SK-N-SH treated with all-trans-retinoic acid at 6 μM for 48 hours (cell line): ENCODE results near the gene STMP1.

Experiments
- ARNTL ChIP-seq: fragments of 450-650 bp; formaldehyde crosslinking; IDR thresholded peaks from 2 replicates; pipeline ENCODE4 v1.5.0; 2020; ENCODE audit warnings: low read depth, mild to moderate bottlenecking, moderate library complexity, borderline replicate concordance
- BACH2 ChIP-seq: fragments of 250-450 bp; sonication (Bioruptor Pico); IDR thresholded peaks from 2 replicates; pipeline ENCODE4 v1.9.0; 2021; ENCODE audit warnings: mild to moderate bottlenecking, borderline replicate concordance
- CREB5 ChIP-seq: fragments of 250-450 bp; sonication (Bioruptor Pico); IDR thresholded peaks from 2 replicates; pipeline ENCODE4 v1.5.1; 2020; ENCODE audit warnings: low read depth, mild to moderate bottlenecking, moderate library complexity
- CSDC2 ChIP-seq: fragments of 250-450 bp; sonication (Bioruptor Pico); IDR thresholded peaks from 2 replicates; pipeline ENCODE4 v1.5.0; 2020; ENCODE audit warnings: mild to moderate bottlenecking, moderate library complexity
- CSRNP3 ChIP-seq: fragments of 250-450 bp; sonication (Bioruptor Pico); IDR thresholded peaks from 2 replicates; pipeline ENCODE4 v1.5.1; 2021; ENCODE audit warnings: mild to moderate bottlenecking, moderate library complexity
- GLIS3 ChIP-seq: fragments of 250-450 bp; sonication (Bioruptor Pico); IDR thresholded peaks from 2 replicates; pipeline ENCODE4 v1.5.0; 2020; ENCODE audit warnings: mild to moderate bottlenecking, moderate library complexity
- PATZ1 ChIP-seq: fragments of 250-450 bp; sonication (Bioruptor Pico); IDR thresholded peaks from 2 replicates; pipeline ENCODE4 v1.8.0; 2020; ENCODE audit warnings: mild to moderate bottlenecking, moderate library complexity, borderline replicate concordance
- POU6F1 ChIP-seq: fragments of 250-450 bp; sonication (Bioruptor Pico); IDR thresholded peaks from 2 replicates; pipeline ENCODE4 v1.8.0; 2021; ENCODE audit warnings: low read depth, mild to moderate bottlenecking, moderate library complexity, borderline replicate concordance
- PPARA ChIP-seq: fragments of 250-450 bp; sonication (Bioruptor Pico); IDR thresholded peaks from 2 replicates; pipeline ENCODE4 v1.5.0; 2020; ENCODE audit warnings: mild to moderate bottlenecking, borderline replicate concordance
- RARB ChIP-seq: fragments of 250-450 bp; sonication (Bioruptor Pico); IDR thresholded peaks from 2 replicates; pipeline ENCODE4 v1.8.0; 2021; ENCODE audit warnings: mild to moderate bottlenecking, moderate library complexity
- TCF4 ChIP-seq: fragments of 250-450 bp; sonication (Bioruptor Pico); IDR thresholded peaks from 2 replicates; pipeline ENCODE4 v1.8.0; 2021; ENCODE audit warnings: mild to moderate bottlenecking, moderate library complexity, borderline replicate concordance
- TSHZ2 ChIP-seq: fragments of 250-450 bp; sonication (Bioruptor Pico); IDR thresholded peaks from 2 replicates; pipeline ENCODE4 v1.5.0; 2020; ENCODE audit warnings: mild to moderate bottlenecking, moderate library complexity
- ZFP3 ChIP-seq: fragments of 250-450 bp; sonication (Bioruptor Pico); IDR thresholded peaks from 2 replicates; pipeline ENCODE4 v1.5.0; 2020; ENCODE audit warnings: mild to moderate bottlenecking, moderate library complexity
- ZNF8 ChIP-seq: fragments of 450-650 bp; formaldehyde crosslinking; IDR thresholded peaks from 2 replicates; pipeline ENCODE4 v1.5.0; 2020; ENCODE audit warnings: mild to moderate bottlenecking, moderate library complexity

GRCh38 chr7:135681762-135682161 is 19.4 kb downstream of the STMP1 start:
- TF ChIP-seq TCF4 (CRISPR knock-in tag) (no peak), POU6F1 (CRISPR knock-in tag) (no peak), PATZ1 (CRISPR knock-in tag) (no peak), RARB (no peak), BACH2 (no peak), CSDC2 (CRISPR knock-in tag) (no peak), PPARA (CRISPR knock-in tag) (no peak), CREB5 (CRISPR knock-in tag) (no peak), ARNTL (no peak), ZNF8 (CRISPR knock-in tag) (no peak), TSHZ2 (CRISPR knock-in tag) (no peak), ZFP3 (CRISPR knock-in tag) (no peak), GLIS3 (CRISPR knock-in tag) (no peak), CSRNP3 (no peak)
